H9 (cell line): ENCODE results near the gene TMEM250. TPM values are rescaled to one million over a fixed set of nuclear protein-coding genes. Genes with fewer than 3 reads are reported as not detected.

Experiments
- DNase-seq: peaks from one replicate; pipeline ENCODE4 v3.0.0-alpha.2; 2017
- H2AFZ ChIP-seq: one replicate; pipeline ENCODE4 v1.6.1; 2013; ENCODE audit warnings: mild to moderate bottlenecking, low read length, control low read depth, moderate library complexity
- H2AK5ac ChIP-seq: 2 replicates; pipeline ENCODE4 v1.6.1; 2013; ENCODE audit warnings: low read length, control low read depth, mixed read lengths; ENCODE audit not compliant: insufficient read length
- H2BK120ac ChIP-seq: one replicate; pipeline ENCODE4 v1.6.1; 2013; ENCODE audit warnings: low read depth, mild to moderate bottlenecking, low read length, control low read depth, inconsistent platforms; ENCODE audit not compliant: poor library complexity, severe bottlenecking
- H2BK12ac ChIP-seq: 2 replicates; pipeline ENCODE4 v1.6.1; 2013; ENCODE audit warnings: low read length, control low read depth, mixed read lengths, low read depth; ENCODE audit not compliant: insufficient read length
- H2BK15ac ChIP-seq: 2 replicates; pipeline ENCODE4 v1.6.1; 2013; ENCODE audit warnings: low read depth, low read length, control low read depth
- H2BK20ac ChIP-seq: one replicate; pipeline ENCODE4 v1.6.1; 2013; ENCODE audit warnings: low read depth, mild to moderate bottlenecking, low read length, control low read depth, inconsistent platforms; ENCODE audit not compliant: poor library complexity, severe bottlenecking
- H2BK5ac ChIP-seq: 2 replicates; pipeline ENCODE4 v1.6.1; 2013; ENCODE audit warnings: low read length, control low read depth, mixed read lengths; ENCODE audit not compliant: insufficient read length
- H3K14ac ChIP-seq: 2 replicates; pipeline ENCODE4 v1.6.1; 2013; ENCODE audit warnings: low read length, control low read depth; ENCODE audit not compliant: insufficient read depth
- H3K18ac ChIP-seq: 2 replicates; pipeline ENCODE4 v1.6.1; 2013; ENCODE audit warnings: low read depth, mild to moderate bottlenecking, mixed read lengths, low read length, control low read depth; ENCODE audit not compliant: insufficient read length
- H3K23ac ChIP-seq: 2 replicates; pipeline ENCODE4 v1.6.1; 2013; ENCODE audit warnings: low read length, control low read depth, mixed read lengths, low read depth; ENCODE audit not compliant: insufficient read length
- H3K23me2 ChIP-seq: 2 replicates; pipeline ENCODE4 v1.6.1; 2013; ENCODE audit warnings: low read depth, mild to moderate bottlenecking, mixed read lengths, low read length, control low read depth; ENCODE audit not compliant: insufficient read length, poor library complexity, severe bottlenecking
- H3K27ac ChIP-seq: 2 replicates; pipeline ENCODE4 v1.5.1; 2013; ENCODE audit warnings: low read length, control low read depth, mixed read lengths, low read depth; ENCODE audit not compliant: insufficient read length
- H3K27me3 ChIP-seq: 2 replicates; pipeline ENCODE4 v1.6.1; 2013; ENCODE audit warnings: low read length, control low read depth, inconsistent platforms; ENCODE audit not compliant: insufficient read depth
- H3K4ac ChIP-seq: 2 replicates; pipeline ENCODE4 v1.6.1; 2013; ENCODE audit warnings: low read depth, mild to moderate bottlenecking, control low read depth, inconsistent platforms, low read length, moderate library complexity
- H3K4me1 ChIP-seq: 2 replicates; pipeline ENCODE4 v1.6.1; 2013; ENCODE audit warnings: low read length, control low read depth, inconsistent platforms; ENCODE audit not compliant: insufficient read depth
- H3K4me2 ChIP-seq: 2 replicates; pipeline ENCODE4 v1.6.1; 2013; ENCODE audit warnings: low read length, control low read depth, mixed read lengths; ENCODE audit not compliant: insufficient read length, insufficient read depth
- H3K56ac ChIP-seq: 2 replicates; pipeline ENCODE4 v1.6.1; 2013; ENCODE audit warnings: low read depth, mild to moderate bottlenecking, mixed read lengths, low read length, control low read depth; ENCODE audit not compliant: insufficient read length
- H3K79me1 ChIP-seq: 2 replicates; pipeline ENCODE4 v1.6.1; 2013; ENCODE audit warnings: low read depth, mild to moderate bottlenecking, moderate library complexity, low read length, control low read depth, inconsistent platforms; ENCODE audit not compliant: insufficient read depth, poor library complexity, severe bottlenecking
- H3K79me2 ChIP-seq: 2 replicates; pipeline ENCODE4 v1.6.1; 2013; ENCODE audit warnings: low read length, control low read depth, inconsistent platforms; ENCODE audit not compliant: insufficient read depth
- H3K9ac ChIP-seq: 2 replicates; pipeline ENCODE4 v1.6.1; 2013; ENCODE audit warnings: low read length, control low read depth, mixed read lengths; ENCODE audit not compliant: insufficient read length; ENCODE audit errors: extremely low read depth
- H3K9me3 ChIP-seq: one replicate; pipeline ENCODE4 v1.6.1; 2013; ENCODE audit warnings: low read depth, low read length, inconsistent platforms; ENCODE audit not compliant: control insufficient read depth
- H3T11ph ChIP-seq: one replicate; pipeline ENCODE4 v1.6.1; 2013; ENCODE audit warnings: mild to moderate bottlenecking, low read length, control low read depth, inconsistent platforms
- H4K20me1 ChIP-seq: one replicate; pipeline ENCODE4 v1.6.1; 2013; ENCODE audit not compliant: control insufficient read depth, insufficient read length, insufficient read depth
- H4K5ac ChIP-seq: 2 replicates; pipeline ENCODE4 v1.6.1; 2013; ENCODE audit warnings: low read depth, mild to moderate bottlenecking, mixed read lengths, low read length, control low read depth; ENCODE audit not compliant: insufficient read length
- H4K8ac ChIP-seq: replicated peaks from 2 replicates; pipeline ENCODE4 v1.6.1; 2013; ENCODE audit warnings: low read length, control low read depth, mixed read lengths, low read depth; ENCODE audit not compliant: insufficient read length
- H4K91ac ChIP-seq: 2 replicates; pipeline ENCODE4 v1.6.1; 2013; ENCODE audit warnings: low read depth, mild to moderate bottlenecking, moderate library complexity, mixed read lengths, low read length, control low read depth; ENCODE audit not compliant: insufficient read length
- H3K27ac Mint-ChIP-seq, 3 experiments: 2 replicates in 2 of 3; 3 replicates in 1 of 3; pipeline ENCODE4 v1.8.0; 2020 to 2021; ENCODE audit warnings: mixed read lengths in 3 of 3, mild to moderate bottlenecking in 1 of 3, moderate library complexity in 1 of 3
- H3K27me3 Mint-ChIP-seq: 2 replicates; pipeline ENCODE4 v1.8.0; 2021; ENCODE audit warnings: low read depth, mild to moderate bottlenecking, moderate library complexity, mixed read lengths
- H3K36me3 Mint-ChIP-seq, 3 experiments: 2 replicates in 2 of 3; 3 replicates in 1 of 3; pipeline ENCODE4 v1.8.0; 2020 to 2021; ENCODE audit warnings: low read depth in 3 of 3, mixed read lengths in 3 of 3; ENCODE audit not compliant: insufficient read depth in 1 of 3
- H3K4me1 Mint-ChIP-seq, 2 experiments: 2 replicates each; pipeline ENCODE4 v1.8.0; 2020; ENCODE audit warnings: mixed read lengths in 2 of 2
- H3K4me3 Mint-ChIP-seq, 2 experiments: 2 replicates in 1 of 2; 3 replicates in 1 of 2; pipeline ENCODE4 v1.8.0; 2020 to 2021; ENCODE audit warnings: mild to moderate bottlenecking in 2 of 2, mixed read lengths in 2 of 2, moderate library complexity in 1 of 2
- H3K9me3 Mint-ChIP-seq, 2 experiments: 2 replicates in 1 of 2; 3 replicates in 1 of 2; pipeline ENCODE4 v1.8.0; 2020; ENCODE audit warnings: mild to moderate bottlenecking in 2 of 2, mixed read lengths in 2 of 2, moderate library complexity in 1 of 2
- CTCF ChIP-seq: fragments of 200-600 bp; sonication (generic); conservative IDR thresholded peaks from 3 replicates; pipeline ENCODE4 v1.8.0; 2021; ENCODE audit warnings: antibody characterized with exemption, mild to moderate bottlenecking
- WGBS: extraction: QIAGEN DNeasy Blood & Tissue Kit; methylation state at CpG from one replicate; pipeline ENCODE4 v1.1.7; 2013; ENCODE audit warnings: missing lambda C conversion rate, low lambda C conversion rate, mixed read lengths; ENCODE audit not compliant: insufficient read length; ENCODE audit errors: extremely low coverage; 5-methylcytosine and 5-hydroxymethylcytosine counted together
- total RNA-seq: library from RNA; stranded (reverse); gene quantifications from 2 replicates; pipeline ENCODE4 v1.2.1, GENCODE V29; 2021

TMEM250 gene
- total RNA-seq, 1 experiment from 2014 or later: 48.1 TPM

- H3K9ac ChIP-seq: no peak overlapping the region
- no peak; the same call in 2 of the 3 replicates for TF ChIP-seq CTCF
- Mint-ChIP-seq H3K27ac (no peak overlapping the region), H3K4me1 (peaks cover 19 to 45% of the 10 kb centered on the region in 2 experiments), H3K9me3 (no peaks in the 10 kb centered on the region), H3K36me3 (no peaks in the 10 kb centered on the region), H3K27me3 (peaks cover 30% of the 10 kb centered on the region), H3K4me3 (peak overlapping the region; percentile 40 to 60; a peak in 4 of 5 replicates)
- no peak overlapping the region for H4K5ac ChIP-seq
- H3K79me1 ChIP-seq: no peaks in the 10 kb centered on the region
- no CpG with 5 or more reads among the region's 9 CpGs for WGBS
- H3K18ac ChIP-seq: no peak overlapping the region
- no peaks in the 10 kb centered on the region; the same call in 1 of the 2 replicates for H3K79me2 ChIP-seq
- H2BK120ac ChIP-seq: no peak overlapping the region
- DNase-seq: no peak
- no peak overlapping the region for H3K4ac ChIP-seq
- no peak overlapping the region for H3T11ph ChIP-seq
- H2BK15ac ChIP-seq: no peak overlapping the region
- H3K4me1 ChIP-seq: no peaks in the 10 kb centered on the region
- no peak overlapping the region for H2BK20ac ChIP-seq
- no peak overlapping the region for H2AK5ac ChIP-seq
- H3K23ac ChIP-seq: no peak overlapping the region
- peaks cover 6% of the 10 kb centered on the region for H4K20me1 ChIP-seq
- no peak overlapping the region; the same call in 1 of the 2 replicates for H3K14ac ChIP-seq
- peaks cover 3% of the 10 kb centered on the region; the same call in 1 of the 2 replicates for H3K27me3 ChIP-seq
- no peak overlapping the region for H4K91ac ChIP-seq
- H3K27ac ChIP-seq: no peak overlapping the region
- H3K56ac ChIP-seq: no peak overlapping the region
- no peak overlapping the region for H2BK12ac ChIP-seq
- no peak overlapping the region for H3K4me2 ChIP-seq
- no peak overlapping the region for H2BK5ac ChIP-seq
- no peaks in the 10 kb centered on the region for H3K9me3 ChIP-seq
- peaks cover 4% of the 10 kb centered on the region for H3K23me2 ChIP-seq
- H4K8ac ChIP-seq: no peak overlapping the region
- H2AFZ ChIP-seq: no peak overlapping the region
Observed at GRCh38 chr9:136092741-136093140, 25.9 kb downstream of the TMEM250 start.
